SK-N-SH (cell line): Measurements from ENCODE around the gene PIAS4. TPM values are rescaled to one million over a fixed set of nuclear protein-coding genes. Genes with fewer than 3 reads are reported as not detected.
A peak's percentile ranks its signal among the peaks of the same experiment; 100 is the strongest.

Source experiments
- CTCF ChIA-PET: fragments of 300-600, 350-600 bp; formaldehyde crosslinking; extraction: SDS; loops from one replicate; lab custom pipeline; 2021; lab: Yijun Ruan, JAX
- POLR2A ChIA-PET: fragments of 350-600 bp; sonication (Branson Sonifier 250); formaldehyde crosslinking; extraction: SDS; loops from one replicate; lab custom pipeline; 2020; ENCODE audit warnings: antibody characterized with exemption, inconsistent platforms; lab: Yijun Ruan, JAX
- DNase-seq: peaks from one replicate; pipeline ENCODE4 v3.0.0; 2012
- H2AFZ ChIP-seq: fragments of 200-600 bp; sonication (generic); 2 replicates; pipeline ENCODE4 v1.8.1; 2016; ENCODE audit warnings: antibody characterized with exemption, mild to moderate bottlenecking, low read depth
- H3F3A ChIP-seq: fragments of 200-600 bp; sonication (generic); replicated peaks from 2 replicates; pipeline ENCODE3; 2016; ENCODE audit warnings: antibody characterized with exemption, mild to moderate bottlenecking; ENCODE audit not compliant: insufficient read depth
- H3K27ac ChIP-seq, 2 experiments: fragments of 200-500 bp in 1 of 2; fragments of 200-600 bp in 1 of 2; sonication (Bioruptor generic) in 1 of 2; sonication (generic), shearing (Covaris generic) in 1 of 2; 2 replicates each; pipeline versions ENCODE4 v1.5.1 to v1.6.1; 2014 to 2016; ENCODE audit warnings: low read depth in 2 of 2, inconsistent platforms in 1 of 2, low read length in 1 of 2, mild to moderate bottlenecking in 1 of 2, mixed read lengths in 1 of 2
- H3K27me3 ChIP-seq: fragments of 200-600 bp; sonication (generic), shearing (Covaris generic); 2 replicates; pipeline ENCODE4 v1.6.1; 2016; ENCODE audit warnings: mixed run types; ENCODE audit not compliant: insufficient read depth
- H3K36me3 ChIP-seq, 2 experiments: fragments of 200-500 bp in 1 of 2; fragments of 200-600 bp in 1 of 2; sonication (Bioruptor generic) in 1 of 2; sonication (generic) in 1 of 2; replicated peaks in 1 of 2; 2 replicates each; pipeline versions ENCODE3 to v1.5.1; 2014 to 2016; ENCODE audit warnings: low read length in 1 of 2, mild to moderate bottlenecking in 1 of 2; ENCODE audit not compliant: insufficient read depth in 2 of 2, control insufficient read depth in 1 of 2
- H3K4me1 ChIP-seq, 2 experiments: fragments of 200-500 bp in 1 of 2; fragments of 200-600 bp in 1 of 2; sonication (Bioruptor generic) in 1 of 2; sonication (generic), shearing (Covaris generic) in 1 of 2; 2 replicates each; pipeline versions ENCODE4 v1.5.1 to v1.6.1; 2014 to 2016; ENCODE audit warnings: low read depth in 1 of 2, low read length in 1 of 2, mixed run types in 1 of 2; ENCODE audit not compliant: insufficient read depth in 2 of 2, control insufficient read depth in 1 of 2
- H3K4me2 ChIP-seq: fragments of 200-600 bp; sonication (generic), shearing (Covaris generic); 2 replicates; pipeline ENCODE4 v1.6.1; 2017; ENCODE audit warnings: mixed run types
- H3K4me3 ChIP-seq, 2 experiments: fragments of 200-500 bp in 1 of 2; fragments of 200-600 bp in 1 of 2; sonication (Bioruptor generic) in 1 of 2; sonication (generic), shearing (Covaris generic) in 1 of 2; 2 replicates each; pipeline versions ENCODE4 v1.5.1 to v1.8.1; 2014 to 2016; ENCODE audit warnings: low read depth in 2 of 2, inconsistent platforms in 1 of 2, low read length in 1 of 2, mild to moderate bottlenecking in 1 of 2, mixed read lengths in 1 of 2, moderate library complexity in 1 of 2
- H3K79me2 ChIP-seq: fragments of 200-600 bp; sonication (generic); 2 replicates; pipeline ENCODE4 v1.8.1; 2017; ENCODE audit warnings: mild to moderate bottlenecking; ENCODE audit not compliant: insufficient read depth
- H3K9ac ChIP-seq: fragments of 200-600 bp; sonication (generic); 2 replicates; pipeline ENCODE4 v1.6.1; 2017; ENCODE audit warnings: mixed run types
- H3K9me2 ChIP-seq: fragments of 200-600 bp; sonication (generic); 2 replicates; pipeline ENCODE4 v1.6.1; 2017; ENCODE audit warnings: mixed run types
- H3K9me3 ChIP-seq: fragments of 200-600 bp; sonication (generic); 2 replicates; pipeline ENCODE4 v1.6.1; 2017; ENCODE audit warnings: mixed run types, mild to moderate bottlenecking, moderate library complexity
- H4K20me1 ChIP-seq: fragments of 200-600 bp; sonication (generic); 2 replicates; pipeline ENCODE4 v1.6.1; 2017; ENCODE audit warnings: mild to moderate bottlenecking, mixed run types; ENCODE audit not compliant: insufficient read depth
- CHD2 ChIP-seq: fragments of 150-350 bp; IDR thresholded peaks from 2 replicates; pipeline ENCODE4 v1.6.1; 2018; ENCODE audit warnings: low read length; ENCODE audit not compliant: partially characterized antibody
- ELF1 ChIP-seq: IDR thresholded peaks from 2 replicates; pipeline ENCODE4 v1.4.0; 2012
- EP300 ChIP-seq, 2 experiments: IDR thresholded peaks; 2 replicates each; pipeline versions ENCODE4 v1.4.0 to v1.6.1; 2012; ENCODE audit warnings: borderline replicate concordance in 1 of 2, low read depth in 1 of 2, low read length in 1 of 2
- FOSL2 ChIP-seq: IDR thresholded peaks from 2 replicates; pipeline ENCODE4 v1.4.0; 2012; ENCODE audit warnings: low read depth, mild to moderate bottlenecking, moderate library complexity, borderline replicate concordance
- FOXJ3 ChIP-seq: sonication (generic); formaldehyde crosslinking; IDR thresholded peaks from 2 replicates; pipeline ENCODE4 v1.5.1; 2020; ENCODE audit warnings: mild to moderate bottlenecking, missing genetic modification reagents
- FOXM1 ChIP-seq: IDR thresholded peaks from 2 replicates; pipeline ENCODE4 v1.4.0; 2012; ENCODE audit warnings: low read depth, mild to moderate bottlenecking
- GABPA ChIP-seq: IDR thresholded peaks from 2 replicates; pipeline ENCODE4 v1.4.0; 2012; ENCODE audit warnings: low read depth, mild to moderate bottlenecking
- GATA2 ChIP-seq: sonication (generic); formaldehyde crosslinking; IDR thresholded peaks from 2 replicates; pipeline ENCODE4 v1.5.0; 2020; ENCODE audit warnings: mild to moderate bottlenecking, missing genetic modification reagents
- IRF3 ChIP-seq: fragments of 150-350 bp; IDR thresholded peaks from 2 replicates; pipeline ENCODE4 v1.6.1; 2016; ENCODE audit warnings: mild to moderate bottlenecking, low read depth, low read length
- MEF2A ChIP-seq: IDR thresholded peaks from 2 replicates; pipeline ENCODE4 v1.4.0; 2012; ENCODE audit warnings: low read depth, borderline replicate concordance
- NFIC ChIP-seq: IDR thresholded peaks from 2 replicates; pipeline ENCODE4 v1.4.0; 2012; ENCODE audit warnings: borderline replicate concordance
- NRF1 ChIP-seq: IDR thresholded peaks from 2 replicates; pipeline ENCODE4 v1.6.1; 2012; ENCODE audit warnings: low read depth, mild to moderate bottlenecking, low read length
- PBX3 ChIP-seq: IDR thresholded peaks from 2 replicates; pipeline ENCODE4; 2012
- REST ChIP-seq: IDR thresholded peaks from 2 replicates; pipeline ENCODE4 v1.6.1; 2012; ENCODE audit warnings: mild to moderate bottlenecking, low read depth, low read length, moderate library complexity
- SIN3A ChIP-seq: IDR thresholded peaks from 2 replicates; pipeline ENCODE4 v1.6.1; 2012; ENCODE audit warnings: low read depth, mild to moderate bottlenecking, low read length, moderate library complexity, borderline replicate concordance
- SMC3 ChIP-seq: IDR thresholded peaks from 2 replicates; pipeline ENCODE4 v1.6.1; 2012; ENCODE audit warnings: low read depth, low read length, improper control_type of control experiment
- TAF1 ChIP-seq: IDR thresholded peaks from 2 replicates; pipeline ENCODE4 v1.6.1; 2012; ENCODE audit warnings: low read depth, mild to moderate bottlenecking, low read length, moderate library complexity, borderline replicate concordance
- TCF12 ChIP-seq: IDR thresholded peaks from 2 replicates; pipeline ENCODE4 v1.4.0; 2012
- TEAD4 ChIP-seq: IDR thresholded peaks from 2 replicates; pipeline ENCODE4 v1.4.0; 2012; ENCODE audit warnings: mild to moderate bottlenecking, borderline replicate concordance; ENCODE audit not compliant: insufficient read depth
- USF1 ChIP-seq: IDR thresholded peaks from 2 replicates; pipeline ENCODE4 v1.4.0; 2012; ENCODE audit warnings: low read depth, borderline replicate concordance
- WGBS: methylation state at CpG from one replicate; pipeline ENCODE4 v1.1.6; 2017; ENCODE audit warnings: low lambda C conversion rate; 5-methylcytosine and 5-hydroxymethylcytosine counted together
- polyA plus RNA-seq, 3 experiments: library from polyadenylated mRNA; depleted of rRNA; stranded (reverse); fragments of >200 nt; gene quantifications; 2 replicates each; pipeline ENCODE4 v1.2.3, GENCODE V29; 2012
- TF ChIP-seq, protein P1 (sequence below): fragments of 200-600 bp; sonication (generic); IDR thresholded peaks from 2 replicates; pipeline ENCODE4 v1.6.1; 2017; ENCODE audit warnings: antibody characterized with exemption, mild to moderate bottlenecking, moderate library complexity
- TF ChIP-seq, protein P2 (sequence below): fragments of 150-350 bp; IDR thresholded peaks from 2 replicates; pipeline ENCODE4 v1.6.1; 2017; ENCODE audit warnings: antibody characterized with exemption, low read length, low read depth, borderline replicate concordance

PIAS4 gene
- polyA plus RNA-seq, 1 of the 3 experiments (the other 2 are of a cell fraction), result 14.1 TPM

DNA sequence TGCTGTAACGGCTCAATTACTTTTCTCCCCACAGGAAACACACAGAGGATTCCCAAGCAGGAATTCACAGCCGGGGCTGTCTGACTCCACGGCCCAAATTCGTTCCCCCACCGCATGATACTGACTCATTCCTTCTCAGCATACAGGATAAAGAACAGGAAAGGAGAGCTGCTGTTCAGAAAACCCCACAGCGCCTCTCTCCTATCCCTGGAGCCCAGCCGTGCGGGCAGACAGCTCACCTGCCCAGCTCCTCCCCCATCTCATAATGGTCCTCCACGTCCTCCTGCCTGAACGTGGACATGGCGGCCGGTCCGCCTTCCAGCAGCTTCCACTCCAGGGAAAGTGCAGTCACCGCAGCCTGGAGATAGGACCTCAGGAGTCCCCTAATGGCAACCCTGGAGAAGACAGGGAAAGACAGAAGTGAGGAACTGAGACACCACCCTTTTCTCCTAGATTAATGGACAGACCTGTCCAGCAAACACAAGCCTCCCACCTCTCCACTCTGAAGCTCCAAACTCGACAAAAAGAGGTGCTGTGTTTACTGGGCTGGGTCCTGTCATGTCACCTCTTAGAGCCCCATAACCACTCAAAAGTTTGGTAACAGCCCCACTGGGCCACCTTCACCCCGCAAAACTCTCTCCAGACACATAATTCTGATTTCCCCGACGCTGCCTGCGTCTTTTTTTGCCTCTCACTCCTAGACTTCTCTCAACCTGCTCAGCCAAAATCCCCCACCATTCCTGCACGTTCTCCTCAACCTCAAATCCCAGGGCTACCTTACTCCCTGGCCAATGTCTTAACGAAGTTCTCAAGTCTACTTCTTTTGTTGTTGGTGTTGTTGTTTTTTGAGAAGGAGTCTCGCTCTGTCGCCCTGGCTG lies 37.9 kb upstream of the PIAS4 start:
- H3K9ac ChIP-seq, result peak overlapping the region; percentile 93
- H3K9me3 ChIP-seq, result no peaks in the 10 kb centered on the region
- no peaks in the 10 kb centered on the region for H3K9me2 ChIP-seq
- peaks cover 37% of the 10 kb centered on the region for H3F3A ChIP-seq
- H3K27me3 ChIP-seq, result no peaks in the 10 kb centered on the region
- H2AFZ ChIP-seq, result no peak overlapping the region
- H3K4me3 ChIP-seq, result peak overlapping the region; percentile 75 to 80
- CTCF ChIA-PET, result interaction anchor here (1.2 to 1.4 kb wide), 3 partner anchors 15 to 170 kb away, joined by 3 to 8 read pairs (median 3); no protein-coding TSS in a partner anchor
- WGBS, result 5% methylated on average over 23 of the region's 23 CpGs
- H4K20me1 ChIP-seq, result peaks cover 70% of the 10 kb centered on the region
- H3K4me1 ChIP-seq, result peaks cover 16 to 22% of the 10 kb centered on the region in 2 experiments; a peak in 3 of 4 replicates
- peak overlapping the region in 1 of 2 experiments; percentile 99; a peak in 2 of 4 replicates for H3K27ac ChIP-seq
- POLR2A ChIA-PET, result interaction anchor here (0.6 kb wide), 1 partner anchor 12 kb away, joined by 4 read pairs; no protein-coding TSS in a partner anchor
- H3K4me2 ChIP-seq, result peak overlapping the region; percentile 97
- DNase-seq, result no peak
- H3K79me2 ChIP-seq, result peaks cover 63% of the 10 kb centered on the region
- peaks cover 14 to 26% of the 10 kb centered on the region in 2 experiments for H3K36me3 ChIP-seq
- TF ChIP-seq GABPA, result no peak
- TF ChIP-seq PBX3, result no peak
- TF ChIP-seq CHD2, result no peak
- no peak for TF ChIP-seq TEAD4
- no peak for TF ChIP-seq FOXM1
- no peak for TF ChIP-seq MEF2A
- TF ChIP-seq GATA2, result no peak
- TF ChIP-seq NFIC, result peak; percentile 72
- TF ChIP-seq USF1, result no peak
- TF ChIP-seq, protein P1, sequence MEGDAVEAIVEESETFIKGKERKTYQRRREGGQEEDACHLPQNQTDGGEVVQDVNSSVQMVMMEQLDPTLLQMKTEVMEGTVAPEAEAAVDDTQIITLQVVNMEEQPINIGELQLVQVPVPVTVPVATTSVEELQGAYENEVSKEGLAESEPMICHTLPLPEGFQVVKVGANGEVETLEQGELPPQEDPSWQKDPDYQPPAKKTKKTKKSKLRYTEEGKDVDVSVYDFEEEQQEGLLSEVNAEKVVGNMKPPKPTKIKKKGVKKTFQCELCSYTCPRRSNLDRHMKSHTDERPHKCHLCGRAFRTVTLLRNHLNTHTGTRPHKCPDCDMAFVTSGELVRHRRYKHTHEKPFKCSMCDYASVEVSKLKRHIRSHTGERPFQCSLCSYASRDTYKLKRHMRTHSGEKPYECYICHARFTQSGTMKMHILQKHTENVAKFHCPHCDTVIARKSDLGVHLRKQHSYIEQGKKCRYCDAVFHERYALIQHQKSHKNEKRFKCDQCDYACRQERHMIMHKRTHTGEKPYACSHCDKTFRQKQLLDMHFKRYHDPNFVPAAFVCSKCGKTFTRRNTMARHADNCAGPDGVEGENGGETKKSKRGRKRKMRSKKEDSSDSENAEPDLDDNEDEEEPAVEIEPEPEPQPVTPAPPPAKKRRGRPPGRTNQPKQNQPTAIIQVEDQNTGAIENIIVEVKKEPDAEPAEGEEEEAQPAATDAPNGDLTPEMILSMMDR, result peak; percentile 46; the same call in 1 of the 2 replicates
- no peak for TF ChIP-seq NRF1
- peak; percentile 53 for TF ChIP-seq TCF12
- TF ChIP-seq, protein P2, sequence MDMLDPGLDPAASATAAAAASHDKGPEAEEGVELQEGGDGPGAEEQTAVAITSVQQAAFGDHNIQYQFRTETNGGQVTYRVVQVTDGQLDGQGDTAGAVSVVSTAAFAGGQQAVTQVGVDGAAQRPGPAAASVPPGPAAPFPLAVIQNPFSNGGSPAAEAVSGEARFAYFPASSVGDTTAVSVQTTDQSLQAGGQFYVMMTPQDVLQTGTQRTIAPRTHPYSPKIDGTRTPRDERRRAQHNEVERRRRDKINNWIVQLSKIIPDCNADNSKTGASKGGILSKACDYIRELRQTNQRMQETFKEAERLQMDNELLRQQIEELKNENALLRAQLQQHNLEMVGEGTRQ, result no peak
- TF ChIP-seq ELF1, result no peak
- peak; percentile 15; the same call in 1 of the 2 replicates for TF ChIP-seq TAF1
- no peak for TF ChIP-seq FOXJ3 (CRISPR knock-in tag)
- TF ChIP-seq SIN3A, result no peak; the same call in 1 of the 2 replicates
- peak in 1 of 2 experiments; percentile 30; a peak in 1 of 4 replicates for TF ChIP-seq EP300 (IDR thresholded peaks at IDR 0.05; ENCODE audit: borderline replicate concordance in 1 of 2, low read depth in 1 of 2, low read length in 1 of 2)
- TF ChIP-seq IRF3, result no peak
- TF ChIP-seq FOSL2, result peak; percentile 75
- TF ChIP-seq REST, result no peak
- TF ChIP-seq SMC3, result no peak
